Fibroblast of pulmonary artery (primary cell): ENCODE measurements around the gene SUPT3H.
A peak's percentile ranks its signal among the peaks of the same experiment; 100 is the strongest.

Experiments
- DNase-seq: peaks from one replicate; pipeline ENCODE4 v3.0.0-alpha.2; 2010; ENCODE audit warnings: low read depth
- H3K4me3 ChIP-seq: replicated peaks from 2 replicates; pipeline ENCODE4 v1.5.1; 2011; ENCODE audit warnings: low read depth, mild to moderate bottlenecking, control low read depth, low read length, moderate library complexity
- CTCF ChIP-seq: IDR thresholded peaks from 2 replicates; pipeline ENCODE4 v1.5.1; 2011; ENCODE audit warnings: mild to moderate bottlenecking, control low read depth, low read length, inconsistent platforms; ENCODE audit errors: missing control alignments

SUPT3H gene

GRCh38 chr6:45003961-45004360 is 373.8 kb downstream of the SUPT3H start:
- DNase-seq, result no peak
- TF ChIP-seq CTCF, result no peak
- H3K4me3 ChIP-seq, result no peak overlapping the region

- no peak for TF ChIP-seq CTCF
- no peak overlapping the region for H3K4me3 ChIP-seq
- DNase-seq, result no peak
Observed at GRCh38 chr6:45003387-45003786, 374.3 kb downstream of the SUPT3H start.

- no peak for TF ChIP-seq CTCF
- peak; percentile 36 for DNase-seq
- no peak overlapping the region for H3K4me3 ChIP-seq
Observed at GRCh38 chr6:45002390-45003105, 375.2 kb downstream of the SUPT3H start.

GRCh38 chr6:45001663-45002062 is 376.1 kb downstream of the SUPT3H start:
- no peak for DNase-seq
- H3K4me3 ChIP-seq, result no peak overlapping the region
- no peak for TF ChIP-seq CTCF

GRCh38 chr6:45000833-45001232 is 376.9 kb downstream of the SUPT3H start:
- DNase-seq, result no peak
- no peak overlapping the region for H3K4me3 ChIP-seq
- TF ChIP-seq CTCF, result no peak

- TF ChIP-seq CTCF, result no peak
- no peak overlapping the region for H3K4me3 ChIP-seq
- DNase-seq, result no peak
Observed at GRCh38 chr6:44999066-44999465, 378.7 kb downstream of the SUPT3H start.

- no peak overlapping the region for H3K4me3 ChIP-seq
- no peak for DNase-seq
- TF ChIP-seq CTCF, result no peak
Observed at GRCh38 chr6:44995486-44996132, 382.1 kb downstream of the SUPT3H start.
